Suppressor macrophage (primary cell): Measurements from ENCODE around the gene CRHR1.

ENCODE experiments used
- DNase-seq, 4 experiments: peaks; one replicate each; pipeline ENCODE4 v3.0.0-alpha.2; 2020 to 2022

The CRHR1 gene

GRCh38 chr17:45824475-45824874, 40.4 kb downstream of the CRHR1 start:
- DNase-seq, result no peak

GRCh38 chr17:45824901-45825492, 40.9 kb downstream of the CRHR1 start:
- DNase-seq, result no peak

- DNase-seq, result no peak
Observed at GRCh38 chr17:45825792-45826191, 41.7 kb downstream of the CRHR1 start.

GRCh38 chr17:45826919-45827588, 42.9 kb downstream of the CRHR1 start:
- DNase-seq, result no peak

- no peak for DNase-seq
Observed at GRCh38 chr17:45828171-45828570, 44.1 kb downstream of the CRHR1 start.

GRCh38 chr17:45828582-45829133, 44.5 kb downstream of the CRHR1 start:
- DNase-seq, result no peak

- no peak for DNase-seq
Observed at GRCh38 chr17:45833920-45834319, 49.8 kb downstream of the CRHR1 start.

- no peak for DNase-seq
Observed at GRCh38 chr17:45834471-45835396, 50.6 kb downstream of the CRHR1 start.

- no peak for DNase-seq
Observed at GRCh38 chr17:45835481-45835880, 51.4 kb downstream of the CRHR1 start.

GRCh38 chr17:45836047-45837044, 52.2 kb downstream of the CRHR1 start:
- no peak for DNase-seq

GRCh38 chr17:45837187-45837586, 53.1 kb downstream of the CRHR1 start:
- DNase-seq, result no peak

- DNase-seq, result no peak
Observed at GRCh38 chr17:45837603-45838002, 53.5 kb downstream of the CRHR1 start.

GRCh38 chr17:45838751-45839295, 54.7 kb downstream of the CRHR1 start:
- no peak for DNase-seq

GRCh38 chr17:45839442-45839841, 55.3 kb downstream of the CRHR1 start:
- DNase-seq, result no peak

- no peak for DNase-seq
Observed at GRCh38 chr17:45841186-45841585, 57.1 kb downstream of the CRHR1 start.

- DNase-seq, result no peak
Observed at GRCh38 chr17:45841883-45842525, 57.9 kb downstream of the CRHR1 start.

GRCh38 chr17:45843722-45844121, 59.6 kb downstream of the CRHR1 start:
- DNase-seq, result no peak

GRCh38 chr17:45844695-45845375, 60.7 kb downstream of the CRHR1 start, which contains the start of gene SPPL2C:
Gene SPPL2C (plus strand): TSS chr17:45844881. CDS start chr17:45844907, 26 bp downstream.
- DNase-seq, result no peak

GRCh38 chr17:45845376-45846185, 61.5 kb downstream of the CRHR1 start:
- DNase-seq, result no peak
